ENCODE data around the gene SLF2.

SLF2 gene

GRCh38 chr10:100917071-100917470 is 4.3 kb downstream of the SLF2 start:
- H3K14ac ChIP-seq (ENCODE audit: low read length), result no peak overlapping the region
- no peak for DNase-seq
- H2BK120ac ChIP-seq (ENCODE audit: insufficient read depth, low read length, poor library complexity), result no peak overlapping the region
- no peak overlapping the region for H4K8ac ChIP-seq (ENCODE audit: low read depth, low read length)
- H2AK5ac ChIP-seq (ENCODE audit: low read length), result no peak overlapping the region
- H4K12ac ChIP-seq (ENCODE audit: low read depth, low read length), result no peak overlapping the region
- H3K9me3 ChIP-seq (ENCODE audit: insufficient read depth, low read depth, low read length), result no peaks in the 10 kb centered on the region
- H3K27me3 ChIP-seq (ENCODE audit: insufficient read depth, low read length), result no peaks in the 10 kb centered on the region
- no peak overlapping the region for H3K23ac ChIP-seq (ENCODE audit: low read length)
- H3K18ac ChIP-seq (ENCODE audit: low read length), result no peak overlapping the region
- peaks cover 5% of the 10 kb centered on the region for H3K79me2 ChIP-seq (ENCODE audit: control insufficient read depth, insufficient read depth, low read length, poor library complexity)
- no CpG with 5 or more reads among the region's 3 CpGs for WGBS (ENCODE audit: extremely low coverage, insufficient coverage, insufficient read length)
- no peak overlapping the region for H3K9ac ChIP-seq (ENCODE audit: low read length)
- no peak overlapping the region for H3K4me3 ChIP-seq (ENCODE audit: low read depth, low read length)
- H3K4me2 ChIP-seq (ENCODE audit: low read length), result no peak overlapping the region
- no peak overlapping the region for H2BK5ac ChIP-seq (ENCODE audit: low read depth, low read length, poor library complexity)
- H3K79me1 ChIP-seq (ENCODE audit: low read length), result peaks cover 7% of the 10 kb centered on the region
- peaks cover 0 to under 1% of the 10 kb centered on the region in 2 experiments for H3K4me1 ChIP-seq (ENCODE audit: control insufficient read depth in 1 of 2, insufficient read depth in 2 of 2, low read length in 2 of 2)
- H2BK12ac ChIP-seq (ENCODE audit: low read length), result no peak overlapping the region
- no peak overlapping the region for H3K4ac ChIP-seq (ENCODE audit: low read depth, low read length)
- peaks cover 13 to 14% of the 10 kb centered on the region in 2 experiments for H3K36me3 ChIP-seq (ENCODE audit: control insufficient read depth in 1 of 2, insufficient read depth in 2 of 2, low read length in 2 of 2)
- no peak overlapping the region for H4K91ac ChIP-seq (ENCODE audit: low read depth, low read length)
- H3K27ac ChIP-seq (ENCODE audit: low read depth, low read length), result no peak overlapping the region
- no peak overlapping the region for H2AFZ ChIP-seq (ENCODE audit: insufficient read depth, low read length, poor library complexity)

GRCh38 chr10:100923580-100923979 is 10.8 kb downstream of the SLF2 start:
- Histone ChIP-seq H3K9ac (ENCODE audit: low read length) (no peak overlapping the region), H2AK5ac (ENCODE audit: low read length) (no peak overlapping the region), H4K8ac (ENCODE audit: low read depth, low read length) (no peak overlapping the region), H3K18ac (ENCODE audit: low read length) (no peak overlapping the region), H3K9me3 (ENCODE audit: insufficient read depth, low read depth, low read length) (no peaks in the 10 kb centered on the region), H3K36me3 (ENCODE audit: control insufficient read depth in 1 of 2, insufficient read depth in 2 of 2, low read length in 2 of 2) (peaks cover 14 to 15% of the 10 kb centered on the region in 2 experiments), H2BK12ac (ENCODE audit: low read length) (no peak overlapping the region), H4K12ac (ENCODE audit: low read depth, low read length) (no peak overlapping the region), H2BK5ac (ENCODE audit: low read depth, low read length, poor library complexity) (no peak overlapping the region), H3K4ac (ENCODE audit: low read depth, low read length) (no peak overlapping the region), H3K27ac (ENCODE audit: low read depth, low read length) (no peak overlapping the region), H3K79me2 (ENCODE audit: control insufficient read depth, insufficient read depth, low read length, poor library complexity) (no peaks in the 10 kb centered on the region), H3K4me3 (ENCODE audit: low read depth, low read length) (no peak overlapping the region), H3K23ac (ENCODE audit: low read length) (no peak overlapping the region), H3K14ac (ENCODE audit: low read length) (no peak overlapping the region), H3K27me3 (ENCODE audit: insufficient read depth, low read length) (no peaks in the 10 kb centered on the region), H3K4me1 (ENCODE audit: control insufficient read depth in 1 of 2, insufficient read depth in 2 of 2, low read length in 2 of 2) (no peaks in the 10 kb centered on the region), H3K4me2 (ENCODE audit: low read length) (no peak overlapping the region), H4K91ac (ENCODE audit: low read depth, low read length) (no peak overlapping the region), H3K79me1 (ENCODE audit: low read length) (no peaks in the 10 kb centered on the region), H2BK120ac (ENCODE audit: insufficient read depth, low read length, poor library complexity) (no peak overlapping the region), H2AFZ (ENCODE audit: insufficient read depth, low read length, poor library complexity) (no peak overlapping the region)
- DNase-seq, result peak in 1 of 2 donors; percentile 82

DNA sequence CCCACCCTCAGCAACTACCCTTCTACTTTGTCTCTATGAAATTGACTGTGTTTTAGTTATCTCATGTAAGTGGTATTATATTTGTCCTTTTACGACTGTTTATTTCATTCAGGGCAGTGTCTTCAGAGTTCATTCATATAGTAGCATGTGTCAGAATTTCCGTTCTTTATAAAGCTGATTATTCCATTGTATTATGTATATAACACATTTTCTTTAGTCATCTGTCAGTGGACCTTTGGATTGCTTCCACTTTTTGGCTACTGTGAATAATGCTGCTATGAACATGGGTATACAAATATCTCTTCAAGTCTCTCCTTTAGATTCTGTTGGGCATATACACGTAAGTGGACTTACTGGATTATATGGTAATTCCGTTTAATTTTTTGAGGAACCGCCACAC is 14.5 kb downstream of the SLF2 start:
- no CpG with 5 or more reads among the region's 5 CpGs for WGBS (ENCODE audit: extremely low coverage, insufficient coverage, insufficient read length)
- Histone ChIP-seq H3K18ac (ENCODE audit: low read length) (no peak overlapping the region), H4K12ac (ENCODE audit: low read depth, low read length) (no peak overlapping the region), H2BK5ac (ENCODE audit: low read depth, low read length, poor library complexity) (no peak overlapping the region), H4K8ac (ENCODE audit: low read depth, low read length) (no peak overlapping the region), H2AK5ac (ENCODE audit: low read length) (no peak overlapping the region), H3K4me1 (ENCODE audit: control insufficient read depth in 1 of 2, insufficient read depth in 2 of 2, low read length in 2 of 2) (no peaks in the 10 kb centered on the region), H2AFZ (ENCODE audit: insufficient read depth, low read length, poor library complexity) (no peak overlapping the region), H3K79me1 (ENCODE audit: low read length) (no peaks in the 10 kb centered on the region), H3K36me3 (ENCODE audit: control insufficient read depth in 1 of 2, insufficient read depth in 2 of 2, low read length in 2 of 2) (peaks cover 12 to 23% of the 10 kb centered on the region in 2 experiments), H4K91ac (ENCODE audit: low read depth, low read length) (no peak overlapping the region), H3K27ac (ENCODE audit: low read depth, low read length) (no peak overlapping the region), H3K4me3 (ENCODE audit: low read depth, low read length) (no peak overlapping the region), H3K4ac (ENCODE audit: low read depth, low read length) (no peak overlapping the region), H3K9me3 (ENCODE audit: insufficient read depth, low read depth, low read length) (no peaks in the 10 kb centered on the region), H3K23ac (ENCODE audit: low read length) (no peak overlapping the region), H3K79me2 (ENCODE audit: control insufficient read depth, insufficient read depth, low read length, poor library complexity) (no peaks in the 10 kb centered on the region), H3K27me3 (ENCODE audit: insufficient read depth, low read length) (no peaks in the 10 kb centered on the region), H2BK12ac (ENCODE audit: low read length) (no peak overlapping the region), H2BK120ac (ENCODE audit: insufficient read depth, low read length, poor library complexity) (no peak overlapping the region), H3K4me2 (ENCODE audit: low read length) (no peak overlapping the region), H3K9ac (ENCODE audit: low read length) (no peak overlapping the region), H3K14ac (ENCODE audit: low read length) (no peak overlapping the region)
- DNase-seq, result no peak

DNA sequence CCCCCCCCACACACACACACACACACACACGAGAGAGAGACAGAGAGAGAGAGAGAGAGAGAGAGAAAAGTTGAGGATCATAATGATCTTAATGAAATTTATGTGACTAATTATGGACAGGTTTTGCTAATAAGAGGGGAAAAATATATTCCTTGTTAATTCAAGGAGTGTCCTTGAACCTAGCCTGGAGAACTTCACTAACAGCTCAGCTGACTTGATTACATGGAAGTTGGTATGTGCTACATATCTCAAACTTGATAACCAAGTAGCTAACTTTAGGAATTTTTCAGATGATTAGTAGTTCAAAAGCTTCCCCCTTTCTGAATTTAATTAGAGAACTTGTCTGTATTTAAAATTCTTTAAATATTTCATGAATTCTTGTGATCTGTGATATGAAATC is 15.3 kb downstream of the SLF2 start:
- Histone ChIP-seq H3K4ac (ENCODE audit: low read depth, low read length) (no peak overlapping the region), H3K9me3 (ENCODE audit: insufficient read depth, low read depth, low read length) (no peaks in the 10 kb centered on the region), H2BK5ac (ENCODE audit: low read depth, low read length, poor library complexity) (no peak overlapping the region), H4K8ac (ENCODE audit: low read depth, low read length) (no peak overlapping the region), H3K4me2 (ENCODE audit: low read length) (no peak overlapping the region), H3K4me1 (ENCODE audit: control insufficient read depth in 1 of 2, insufficient read depth in 2 of 2, low read length in 2 of 2) (no peaks in the 10 kb centered on the region), H3K27me3 (ENCODE audit: insufficient read depth, low read length) (no peaks in the 10 kb centered on the region), H3K14ac (ENCODE audit: low read length) (no peak overlapping the region), H2BK120ac (ENCODE audit: insufficient read depth, low read length, poor library complexity) (no peak overlapping the region), H2AK5ac (ENCODE audit: low read length) (no peak overlapping the region), H3K4me3 (ENCODE audit: low read depth, low read length) (no peak overlapping the region), H2BK12ac (ENCODE audit: low read length) (no peak overlapping the region), H2AFZ (ENCODE audit: insufficient read depth, low read length, poor library complexity) (no peak overlapping the region), H3K36me3 (ENCODE audit: control insufficient read depth in 1 of 2, insufficient read depth in 2 of 2, low read length in 2 of 2) (peaks cover 9 to 26% of the 10 kb centered on the region in 2 experiments), H3K79me2 (ENCODE audit: control insufficient read depth, insufficient read depth, low read length, poor library complexity) (no peaks in the 10 kb centered on the region), H3K23ac (ENCODE audit: low read length) (no peak overlapping the region), H3K9ac (ENCODE audit: low read length) (no peak overlapping the region), H4K12ac (ENCODE audit: low read depth, low read length) (no peak overlapping the region), H4K91ac (ENCODE audit: low read depth, low read length) (no peak overlapping the region), H3K79me1 (ENCODE audit: low read length) (no peaks in the 10 kb centered on the region), H3K18ac (ENCODE audit: low read length) (no peak overlapping the region), H3K27ac (ENCODE audit: low read depth, low read length) (no peak overlapping the region)
- no CpG with 5 or more reads among the region's 1 CpG for WGBS (ENCODE audit: extremely low coverage, insufficient coverage, insufficient read length)
- no peak for DNase-seq
